ENCODE measurements around the gene SUFU. TPM values are rescaled to one million over a fixed set of nuclear protein-coding genes. Genes with fewer than 3 reads are reported as not detected.

SUFU gene
- total and polyA plus RNA-seq, 2 of the 8 experiments (the other 6 are each of a cell fraction or from before 2014, with no cell fraction given), result 7.0 to 10.8 TPM

DNA sequence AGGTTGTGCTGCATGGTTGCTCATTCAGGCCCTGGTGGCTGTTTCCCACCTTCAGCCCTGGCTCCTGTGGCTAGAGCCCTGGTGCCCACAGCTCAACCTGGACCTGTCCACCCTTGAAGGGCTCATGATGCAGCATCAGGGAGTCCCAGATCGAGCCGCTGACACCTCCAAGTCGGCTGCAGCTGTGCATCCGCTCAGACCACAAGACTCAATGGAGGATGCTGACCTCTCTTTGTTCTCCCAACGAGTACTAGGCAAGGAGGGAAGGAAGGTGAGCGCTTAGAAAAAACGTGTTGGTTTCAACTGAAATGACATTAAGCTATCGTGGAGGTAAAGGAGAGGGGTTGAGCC, 43.0 kb upstream of the SUFU start (continued):
- TF ChIP-seq, protein P1, sequence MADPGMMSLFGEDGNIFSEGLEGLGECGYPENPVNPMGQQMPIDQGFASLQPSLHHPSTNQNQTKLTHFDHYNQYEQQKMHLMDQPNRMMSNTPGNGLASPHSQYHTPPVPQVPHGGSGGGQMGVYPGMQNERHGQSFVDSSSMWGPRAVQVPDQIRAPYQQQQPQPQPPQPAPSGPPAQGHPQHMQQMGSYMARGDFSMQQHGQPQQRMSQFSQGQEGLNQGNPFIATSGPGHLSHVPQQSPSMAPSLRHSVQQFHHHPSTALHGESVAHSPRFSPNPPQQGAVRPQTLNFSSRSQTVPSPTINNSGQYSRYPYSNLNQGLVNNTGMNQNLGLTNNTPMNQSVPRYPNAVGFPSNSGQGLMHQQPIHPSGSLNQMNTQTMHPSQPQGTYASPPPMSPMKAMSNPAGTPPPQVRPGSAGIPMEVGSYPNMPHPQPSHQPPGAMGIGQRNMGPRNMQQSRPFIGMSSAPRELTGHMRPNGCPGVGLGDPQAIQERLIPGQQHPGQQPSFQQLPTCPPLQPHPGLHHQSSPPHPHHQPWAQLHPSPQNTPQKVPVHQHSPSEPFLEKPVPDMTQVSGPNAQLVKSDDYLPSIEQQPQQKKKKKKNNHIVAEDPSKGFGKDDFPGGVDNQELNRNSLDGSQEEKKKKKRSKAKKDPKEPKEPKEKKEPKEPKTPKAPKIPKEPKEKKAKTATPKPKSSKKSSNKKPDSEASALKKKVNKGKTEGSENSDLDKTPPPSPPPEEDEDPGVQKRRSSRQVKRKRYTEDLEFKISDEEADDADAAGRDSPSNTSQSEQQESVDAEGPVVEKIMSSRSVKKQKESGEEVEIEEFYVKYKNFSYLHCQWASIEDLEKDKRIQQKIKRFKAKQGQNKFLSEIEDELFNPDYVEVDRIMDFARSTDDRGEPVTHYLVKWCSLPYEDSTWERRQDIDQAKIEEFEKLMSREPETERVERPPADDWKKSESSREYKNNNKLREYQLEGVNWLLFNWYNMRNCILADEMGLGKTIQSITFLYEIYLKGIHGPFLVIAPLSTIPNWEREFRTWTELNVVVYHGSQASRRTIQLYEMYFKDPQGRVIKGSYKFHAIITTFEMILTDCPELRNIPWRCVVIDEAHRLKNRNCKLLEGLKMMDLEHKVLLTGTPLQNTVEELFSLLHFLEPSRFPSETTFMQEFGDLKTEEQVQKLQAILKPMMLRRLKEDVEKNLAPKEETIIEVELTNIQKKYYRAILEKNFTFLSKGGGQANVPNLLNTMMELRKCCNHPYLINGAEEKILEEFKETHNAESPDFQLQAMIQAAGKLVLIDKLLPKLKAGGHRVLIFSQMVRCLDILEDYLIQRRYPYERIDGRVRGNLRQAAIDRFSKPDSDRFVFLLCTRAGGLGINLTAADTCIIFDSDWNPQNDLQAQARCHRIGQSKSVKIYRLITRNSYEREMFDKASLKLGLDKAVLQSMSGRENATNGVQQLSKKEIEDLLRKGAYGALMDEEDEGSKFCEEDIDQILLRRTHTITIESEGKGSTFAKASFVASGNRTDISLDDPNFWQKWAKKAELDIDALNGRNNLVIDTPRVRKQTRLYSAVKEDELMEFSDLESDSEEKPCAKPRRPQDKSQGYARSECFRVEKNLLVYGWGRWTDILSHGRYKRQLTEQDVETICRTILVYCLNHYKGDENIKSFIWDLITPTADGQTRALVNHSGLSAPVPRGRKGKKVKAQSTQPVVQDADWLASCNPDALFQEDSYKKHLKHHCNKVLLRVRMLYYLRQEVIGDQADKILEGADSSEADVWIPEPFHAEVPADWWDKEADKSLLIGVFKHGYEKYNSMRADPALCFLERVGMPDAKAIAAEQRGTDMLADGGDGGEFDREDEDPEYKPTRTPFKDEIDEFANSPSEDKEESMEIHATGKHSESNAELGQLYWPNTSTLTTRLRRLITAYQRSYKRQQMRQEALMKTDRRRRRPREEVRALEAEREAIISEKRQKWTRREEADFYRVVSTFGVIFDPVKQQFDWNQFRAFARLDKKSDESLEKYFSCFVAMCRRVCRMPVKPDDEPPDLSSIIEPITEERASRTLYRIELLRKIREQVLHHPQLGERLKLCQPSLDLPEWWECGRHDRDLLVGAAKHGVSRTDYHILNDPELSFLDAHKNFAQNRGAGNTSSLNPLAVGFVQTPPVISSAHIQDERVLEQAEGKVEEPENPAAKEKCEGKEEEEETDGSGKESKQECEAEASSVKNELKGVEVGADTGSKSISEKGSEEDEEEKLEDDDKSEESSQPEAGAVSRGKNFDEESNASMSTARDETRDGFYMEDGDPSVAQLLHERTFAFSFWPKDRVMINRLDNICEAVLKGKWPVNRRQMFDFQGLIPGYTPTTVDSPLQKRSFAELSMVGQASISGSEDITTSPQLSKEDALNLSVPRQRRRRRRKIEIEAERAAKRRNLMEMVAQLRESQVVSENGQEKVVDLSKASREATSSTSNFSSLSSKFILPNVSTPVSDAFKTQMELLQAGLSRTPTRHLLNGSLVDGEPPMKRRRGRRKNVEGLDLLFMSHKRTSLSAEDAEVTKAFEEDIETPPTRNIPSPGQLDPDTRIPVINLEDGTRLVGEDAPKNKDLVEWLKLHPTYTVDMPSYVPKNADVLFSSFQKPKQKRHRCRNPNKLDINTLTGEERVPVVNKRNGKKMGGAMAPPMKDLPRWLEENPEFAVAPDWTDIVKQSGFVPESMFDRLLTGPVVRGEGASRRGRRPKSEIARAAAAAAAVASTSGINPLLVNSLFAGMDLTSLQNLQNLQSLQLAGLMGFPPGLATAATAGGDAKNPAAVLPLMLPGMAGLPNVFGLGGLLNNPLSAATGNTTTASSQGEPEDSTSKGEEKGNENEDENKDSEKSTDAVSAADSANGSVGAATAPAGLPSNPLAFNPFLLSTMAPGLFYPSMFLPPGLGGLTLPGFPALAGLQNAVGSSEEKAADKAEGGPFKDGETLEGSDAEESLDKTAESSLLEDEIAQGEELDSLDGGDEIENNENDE (IDR thresholded peaks at IDR 0.05; ENCODE audit: insufficient replicate concordance, low read length), result no peak
- TF ChIP-seq, protein P2, sequence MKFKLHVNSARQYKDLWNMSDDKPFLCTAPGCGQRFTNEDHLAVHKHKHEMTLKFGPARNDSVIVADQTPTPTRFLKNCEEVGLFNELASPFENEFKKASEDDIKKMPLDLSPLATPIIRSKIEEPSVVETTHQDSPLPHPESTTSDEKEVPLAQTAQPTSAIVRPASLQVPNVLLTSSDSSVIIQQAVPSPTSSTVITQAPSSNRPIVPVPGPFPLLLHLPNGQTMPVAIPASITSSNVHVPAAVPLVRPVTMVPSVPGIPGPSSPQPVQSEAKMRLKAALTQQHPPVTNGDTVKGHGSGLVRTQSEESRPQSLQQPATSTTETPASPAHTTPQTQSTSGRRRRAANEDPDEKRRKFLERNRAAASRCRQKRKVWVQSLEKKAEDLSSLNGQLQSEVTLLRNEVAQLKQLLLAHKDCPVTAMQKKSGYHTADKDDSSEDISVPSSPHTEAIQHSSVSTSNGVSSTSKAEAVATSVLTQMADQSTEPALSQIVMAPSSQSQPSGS (IDR thresholded peaks at IDR 0.05; ENCODE audit: low read length), result no peak
- TF ChIP-seq TEAD4 (IDR thresholded peaks at IDR 0.05; ENCODE audit: low read depth, low read length) (no peak), CTBP2 (IDR thresholded peaks at IDR 0.05; ENCODE audit: borderline replicate concordance, insufficient read depth, insufficient read length, low read length) (no peak), NRF1 (IDR thresholded peaks at IDR 0.05; ENCODE audit: low read depth, low read length) (no peak), JUN (IDR thresholded peaks at IDR 0.05; ENCODE audit: low read depth, low read length) (no peak), CHD1 (IDR thresholded peaks at IDR 0.05; ENCODE audit: low read depth, low read length) (no peak), SP4 (IDR thresholded peaks at IDR 0.05; ENCODE audit: low read length) (no peak), ZNF274 (IDR thresholded peaks at IDR 0.05; ENCODE audit: borderline replicate concordance, extremely low read depth, low read length) (no peak), BRCA1 (IDR thresholded peaks at IDR 0.05; ENCODE audit: low read depth, low read length) (no peak), SAP30 (IDR thresholded peaks at IDR 0.05; ENCODE audit: insufficient read depth, insufficient replicate concordance, low read length) (no peak)

Data from H1 (cell line).